PC-9 (cell line): Measurements from ENCODE around the gene BHLHE41. TPM values are rescaled to one million over a fixed set of nuclear protein-coding genes. Genes with fewer than 3 reads are reported as not detected.

Source experiments
- BruUV-seq: library from RNA; stranded (reverse); fragments of 400-500 nt; replicated peaks from 2 replicates; lab custom pipeline; 2021; lab: Mats Ljungman, UMichigan
- CTCF ChIA-PET: fragments of 300-600 bp; sonication (Branson Sonifier 250); formaldehyde crosslinking; loops from one replicate; lab custom pipeline; 2022; ENCODE audit warnings: antibody characterized with exemption; lab: Charles Lee
- POLR2A ChIA-PET: fragments of 300-600 bp; sonication (Branson Sonifier 250); formaldehyde crosslinking; loops from one replicate; lab custom pipeline; 2022; ENCODE audit warnings: antibody characterized with exemption; ENCODE audit not compliant: unreplicated experiment; lab: Charles Lee
- DNase-seq, 2 experiments: peaks; one replicate each; pipeline versions ENCODE4 v3.0.0 to v3.0.0-alpha.2; 2015 to 2022; ENCODE audit warnings: mixed read lengths in 1 of 2
- H2AFZ ChIP-seq: fragments of 200-600 bp; sonication (generic); 2 replicates; pipeline ENCODE4 v1.8.1; 2017; ENCODE audit warnings: antibody characterized with exemption
- H3F3A ChIP-seq: fragments of 200-600 bp; sonication (generic); 2 replicates; pipeline ENCODE4 v1.8.1; 2017; ENCODE audit warnings: antibody characterized with exemption, mild to moderate bottlenecking, low read depth; ENCODE audit not compliant: insufficient read depth
- H3K27ac ChIP-seq: fragments of 200-600 bp; sonication (generic); 2 replicates; pipeline ENCODE4 v1.6.1; 2016; ENCODE audit warnings: mixed run types
- H3K27me3 ChIP-seq: fragments of 200-600 bp; sonication (generic); 2 replicates; pipeline ENCODE4 v1.6.1; 2016; ENCODE audit warnings: low read depth, mixed run types; ENCODE audit not compliant: insufficient read depth
- H3K36me3 ChIP-seq: fragments of 200-600 bp; sonication (generic); 2 replicates; pipeline ENCODE4 v1.6.1; 2016; ENCODE audit warnings: low read depth, mixed run types
- H3K4me1 ChIP-seq: fragments of 200-600 bp; sonication (generic); replicated peaks from 2 replicates; pipeline ENCODE4 v1.6.1; 2016; ENCODE audit warnings: mixed run types; ENCODE audit not compliant: insufficient read depth
- H3K4me2 ChIP-seq: fragments of 200-600 bp; sonication (generic); 2 replicates; pipeline ENCODE4 v1.6.1; 2017; ENCODE audit warnings: mixed run types
- H3K4me3 ChIP-seq: fragments of 200-600 bp; sonication (generic); 2 replicates; pipeline ENCODE4 v1.6.1; 2016; ENCODE audit warnings: mixed run types
- H3K79me2 ChIP-seq: fragments of 200-600 bp; sonication (generic); 2 replicates; pipeline ENCODE4 v1.6.1; 2017; ENCODE audit warnings: low read depth, mixed run types
- H3K9me2 ChIP-seq: fragments of 200-600 bp; sonication (generic); 2 replicates; pipeline ENCODE4 v1.8.1; 2017; ENCODE audit warnings: mild to moderate bottlenecking; ENCODE audit not compliant: insufficient read depth
- H3K9me3 ChIP-seq: fragments of 200-600 bp; sonication (generic); 2 replicates; pipeline ENCODE4 v1.8.1; 2016; ENCODE audit warnings: low read depth; ENCODE audit not compliant: insufficient read depth
- H4K20me1 ChIP-seq: fragments of 200-600 bp; sonication (generic); 2 replicates; pipeline ENCODE4 v1.8.1; 2017; ENCODE audit not compliant: insufficient read depth
- EZH2 ChIP-seq: fragments of 200-600 bp; sonication (generic); IDR thresholded peaks from 2 replicates; pipeline ENCODE4 v1.8.0; 2017; ENCODE audit warnings: antibody characterized with exemption, low read depth
- intact Hi-C: fragments of 100-400 bp; cut with micrococcal nuclease; formaldehyde crosslinking; loops from one replicate; pipeline ENCODE4 v1.10.0; 2022; ENCODE audit not compliant: unreplicated experiment
- total RNA-seq: library from RNA; stranded (reverse); gene quantifications from 2 replicates; pipeline ENCODE4 v1.2.3, GENCODE V29; 2021
- TF ChIP-seq, protein P1 (sequence below): fragments of 200-600 bp; sonication (generic); conservative IDR thresholded peaks from 2 replicates; pipeline ENCODE4 v1.6.1; 2017; ENCODE audit warnings: mixed run types, antibody characterized with exemption, mild to moderate bottlenecking, moderate library complexity

The BHLHE41 gene
- total RNA-seq, 1 experiment from 2014 or later, result 57.1 TPM

- Histone ChIP-seq H2AFZ (0 out of 2 replicates have a peak overlapping the region, but pooled peaks have one; percentile 24), H3K4me2 (peak overlapping the region; percentile 60), H3K27me3 (no peaks in the 10 kb centered on the region), H3K27ac (peak overlapping the region; percentile 82), H3K79me2 (no peaks in the 10 kb centered on the region), H3F3A (peaks cover 29% of the 10 kb centered on the region), H3K4me1 (peaks cover 73% of the 10 kb centered on the region), H3K4me3 (peak overlapping the region; percentile 12; the same call in 1 of the 2 replicates), H3K9me2 (0 out of 2 replicates have a peak, but pooled peaks cover 6% of the 10 kb centered on the region), H3K9me3 (peaks cover 3% of the 10 kb centered on the region; the same call in 1 of the 2 replicates), H3K36me3 (0 out of 2 replicates have a peak, but pooled peaks cover 3% of the 10 kb centered on the region), H4K20me1 (no peaks in the 10 kb centered on the region)
- no peak for TF ChIP-seq EZH2
- TF ChIP-seq, protein P1, sequence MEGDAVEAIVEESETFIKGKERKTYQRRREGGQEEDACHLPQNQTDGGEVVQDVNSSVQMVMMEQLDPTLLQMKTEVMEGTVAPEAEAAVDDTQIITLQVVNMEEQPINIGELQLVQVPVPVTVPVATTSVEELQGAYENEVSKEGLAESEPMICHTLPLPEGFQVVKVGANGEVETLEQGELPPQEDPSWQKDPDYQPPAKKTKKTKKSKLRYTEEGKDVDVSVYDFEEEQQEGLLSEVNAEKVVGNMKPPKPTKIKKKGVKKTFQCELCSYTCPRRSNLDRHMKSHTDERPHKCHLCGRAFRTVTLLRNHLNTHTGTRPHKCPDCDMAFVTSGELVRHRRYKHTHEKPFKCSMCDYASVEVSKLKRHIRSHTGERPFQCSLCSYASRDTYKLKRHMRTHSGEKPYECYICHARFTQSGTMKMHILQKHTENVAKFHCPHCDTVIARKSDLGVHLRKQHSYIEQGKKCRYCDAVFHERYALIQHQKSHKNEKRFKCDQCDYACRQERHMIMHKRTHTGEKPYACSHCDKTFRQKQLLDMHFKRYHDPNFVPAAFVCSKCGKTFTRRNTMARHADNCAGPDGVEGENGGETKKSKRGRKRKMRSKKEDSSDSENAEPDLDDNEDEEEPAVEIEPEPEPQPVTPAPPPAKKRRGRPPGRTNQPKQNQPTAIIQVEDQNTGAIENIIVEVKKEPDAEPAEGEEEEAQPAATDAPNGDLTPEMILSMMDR, result no peak
- CTCF ChIA-PET, result no interaction called here
- no peak for DNase-seq
- POLR2A ChIA-PET, result interaction anchor here (0.5 to 0.8 kb wide), 9 partner anchors 12 to 1143 kb away, joined by 3 to 8 read pairs (median 4); partner anchors contain the start of gene STK38L
- intact Hi-C loops, result loop anchor here (1.0 to 5.0 kb wide), 8 partner anchors 10 to 732 kb away; partner anchors contain the start of gene ITPR2
- no TSS peak for BruUV-seq
Measured at GRCh38 chr12:26100666-26101349, 24.0 kb downstream of the BHLHE41 start.

DNA sequence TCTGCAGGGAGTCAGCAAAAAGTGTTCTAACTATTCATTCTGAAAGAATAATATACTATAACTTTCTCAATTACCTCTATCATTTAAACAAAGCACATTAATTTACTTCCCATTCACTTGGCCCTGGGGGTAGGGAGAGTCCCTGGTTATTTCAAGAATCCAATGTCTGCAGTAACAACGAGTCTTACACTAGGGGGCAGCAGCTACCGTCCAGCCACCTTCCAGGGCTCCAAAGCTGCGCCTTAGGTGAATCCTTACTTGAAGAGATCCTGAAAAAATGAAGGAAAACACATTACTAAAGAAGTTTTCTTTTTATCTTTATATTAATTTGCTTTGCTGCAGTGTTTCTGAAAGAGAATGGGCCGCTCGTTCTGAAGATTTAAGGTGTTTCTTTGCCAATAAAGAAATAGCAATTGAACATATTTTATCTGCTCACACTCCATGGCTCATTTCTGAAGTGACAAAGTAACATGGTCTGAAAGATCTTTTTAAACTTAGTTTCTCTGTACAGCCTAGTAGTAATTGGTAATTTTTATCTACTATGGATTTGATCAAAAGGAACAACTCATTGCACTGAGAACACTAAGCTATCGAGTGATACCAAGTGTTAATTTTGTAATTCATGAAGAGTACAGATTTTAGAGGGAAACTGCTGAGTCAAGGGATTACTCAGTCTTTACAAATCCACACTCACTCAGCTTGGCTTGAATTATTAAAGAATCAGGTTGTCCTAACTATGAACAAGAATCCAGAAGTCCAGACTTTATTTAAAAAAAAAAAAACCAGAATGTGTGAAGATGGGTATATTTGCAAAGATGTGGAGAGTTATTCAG is 27.6 kb downstream of the BHLHE41 start:
- H3K9me2 ChIP-seq, result 0 out of 2 replicates have a peak, but pooled peaks cover 6% of the 10 kb centered on the region
- no peaks in the 10 kb centered on the region for H4K20me1 ChIP-seq
- peak overlapping the region; percentile 60 for H3K4me2 ChIP-seq
- BruUV-seq, result no TSS peak
- H3K4me1 ChIP-seq, result peaks cover 66% of the 10 kb centered on the region
- TF ChIP-seq, protein P1, result peak; percentile 95
- no peak for TF ChIP-seq EZH2
- peak overlapping the region; percentile 61 for H2AFZ ChIP-seq
- H3K9me3 ChIP-seq, result peaks cover 3% of the 10 kb centered on the region; the same call in 1 of the 2 replicates
- H3K79me2 ChIP-seq, result no peaks in the 10 kb centered on the region
- 0 out of 2 replicates have a peak, but pooled peaks cover 3% of the 10 kb centered on the region for H3K36me3 ChIP-seq
- peak overlapping the region; percentile 66 for H3K27ac ChIP-seq
- ChIA-PET POLR2A (interaction anchor here (0.7 kb wide), 1 partner anchor 177 kb away, joined by 5 read pairs; no protein-coding TSS in a partner anchor), CTCF (interaction anchor here (0.5 to 1.6 kb wide), 11 partner anchors 17 to 1125 kb away, joined by 3 to 11 read pairs (median 4); no protein-coding TSS in a partner anchor)
- peaks cover 22% of the 10 kb centered on the region for H3F3A ChIP-seq
- no peaks in the 10 kb centered on the region for H3K27me3 ChIP-seq
- peak; percentile 74 to 82 for DNase-seq
- peak overlapping the region; percentile 12; the same call in 1 of the 2 replicates for H3K4me3 ChIP-seq
- intact Hi-C loops, result loop anchor here (1.0 to 10.0 kb wide), 7 partner anchors 22 to 842 kb away; partner anchors contain the start of genes KRAS and RASSF8

DNA sequence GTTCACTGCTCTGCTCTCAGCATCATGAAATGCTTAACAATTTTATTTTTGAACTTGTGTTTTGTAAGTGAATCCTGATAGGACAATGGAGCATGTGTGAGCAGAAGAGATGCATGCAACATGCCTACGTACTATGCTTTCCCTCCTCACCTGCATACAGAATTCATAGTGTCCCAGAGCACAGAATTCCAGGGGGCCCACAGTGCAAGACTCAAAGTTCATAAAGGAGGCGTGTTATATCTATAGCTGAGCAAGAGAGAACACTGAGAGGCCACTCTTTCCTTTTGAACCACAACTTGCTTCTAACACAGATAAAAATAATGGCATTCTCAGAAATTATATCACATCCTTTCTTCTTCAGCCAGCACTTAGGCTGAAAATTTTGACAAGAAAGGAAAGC is 28.8 kb downstream of the BHLHE41 start:
- H3K27ac ChIP-seq, result no peak overlapping the region
- H3K9me3 ChIP-seq, result peaks cover 3% of the 10 kb centered on the region; the same call in 1 of the 2 replicates
- BruUV-seq, result no TSS peak
- H3F3A ChIP-seq, result peaks cover 22% of the 10 kb centered on the region
- H3K9me2 ChIP-seq, result 0 out of 2 replicates have a peak, but pooled peaks cover 6% of the 10 kb centered on the region
- intact Hi-C loops, result loop anchor here (5.0 to 10.0 kb wide), 3 partner anchors 64 to 841 kb away; partner anchors contain the start of genes KRAS and RASSF8
- H3K4me1 ChIP-seq, result peaks cover 69% of the 10 kb centered on the region
- no peak overlapping the region for H3K4me3 ChIP-seq
- no peaks in the 10 kb centered on the region for H4K20me1 ChIP-seq
- TF ChIP-seq, protein P1, result no peak
- TF ChIP-seq EZH2, result no peak
- ChIA-PET CTCF (no interaction called here), POLR2A (no interaction called here)
- no peaks in the 10 kb centered on the region for H3K27me3 ChIP-seq
- 0 out of 2 replicates have a peak, but pooled peaks cover 3% of the 10 kb centered on the region for H3K36me3 ChIP-seq
- no peaks in the 10 kb centered on the region for H3K79me2 ChIP-seq
- no peak for DNase-seq
- H2AFZ ChIP-seq, result no peak overlapping the region
- no peak overlapping the region for H3K4me2 ChIP-seq
